Transverse colon (tissue), 4 donors: ENCODE data around the gene STRBP.

Experiments used
- POLR2A ChIP-seq: fragments of 450-650 bp; IDR thresholded peaks from one replicate; pipeline ENCODE4 v1.6.1; 2016; ENCODE audit warnings: antibody characterized with exemption, mild to moderate bottlenecking, moderate library complexity
- POLR2AphosphoS5 ChIP-seq, 3 donors: sonication (generic); formaldehyde crosslinking; IDR thresholded peaks; one replicate each; pipeline ENCODE4 v1.6.1; 2016; ENCODE audit warnings: antibody characterized with exemption in 3 of 3
- TF ChIP-seq, protein P1 (sequence below), 5 experiments: fragments of 200-600 bp in 3 of 5; fragments of 450-650 bp in 2 of 5; sonication (generic) in 3 of 5; IDR thresholded peaks; 1 replicate in 2 of 5; 2 replicates in 3 of 5; pipeline ENCODE4 v1.5.1; 2016 to 2017; ENCODE audit warnings: antibody characterized with exemption in 5 of 5, inconsistent platforms in 3 of 5, mild to moderate bottlenecking in 2 of 5, moderate library complexity in 1 of 5

DNA sequence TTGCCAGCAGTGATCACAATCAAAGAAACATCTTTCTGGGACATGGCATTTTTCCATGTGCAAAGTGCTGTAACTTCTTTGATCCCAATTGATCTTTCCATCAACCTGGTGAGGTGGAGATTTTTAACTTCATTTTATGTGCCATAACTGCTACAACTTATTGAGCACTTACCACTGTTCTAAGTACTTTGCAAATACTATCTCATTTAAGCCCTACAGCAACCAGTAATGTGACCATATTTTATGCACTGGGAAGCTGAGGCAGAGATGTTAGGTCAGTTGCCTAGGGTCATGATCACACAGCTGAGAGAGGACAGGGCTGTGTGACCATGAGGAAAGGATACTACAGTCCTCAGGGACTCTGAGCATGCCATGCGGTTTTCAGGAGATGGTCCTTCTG lies 17.9 kb upstream of the STRBP start:
- TF ChIP-seq, protein P1, sequence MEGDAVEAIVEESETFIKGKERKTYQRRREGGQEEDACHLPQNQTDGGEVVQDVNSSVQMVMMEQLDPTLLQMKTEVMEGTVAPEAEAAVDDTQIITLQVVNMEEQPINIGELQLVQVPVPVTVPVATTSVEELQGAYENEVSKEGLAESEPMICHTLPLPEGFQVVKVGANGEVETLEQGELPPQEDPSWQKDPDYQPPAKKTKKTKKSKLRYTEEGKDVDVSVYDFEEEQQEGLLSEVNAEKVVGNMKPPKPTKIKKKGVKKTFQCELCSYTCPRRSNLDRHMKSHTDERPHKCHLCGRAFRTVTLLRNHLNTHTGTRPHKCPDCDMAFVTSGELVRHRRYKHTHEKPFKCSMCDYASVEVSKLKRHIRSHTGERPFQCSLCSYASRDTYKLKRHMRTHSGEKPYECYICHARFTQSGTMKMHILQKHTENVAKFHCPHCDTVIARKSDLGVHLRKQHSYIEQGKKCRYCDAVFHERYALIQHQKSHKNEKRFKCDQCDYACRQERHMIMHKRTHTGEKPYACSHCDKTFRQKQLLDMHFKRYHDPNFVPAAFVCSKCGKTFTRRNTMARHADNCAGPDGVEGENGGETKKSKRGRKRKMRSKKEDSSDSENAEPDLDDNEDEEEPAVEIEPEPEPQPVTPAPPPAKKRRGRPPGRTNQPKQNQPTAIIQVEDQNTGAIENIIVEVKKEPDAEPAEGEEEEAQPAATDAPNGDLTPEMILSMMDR (IDR thresholded peaks at IDR 0.05) = no peak
- no peak for TF ChIP-seq POLR2AphosphoS5 (IDR thresholded peaks at IDR 0.05)
- no peak for TF ChIP-seq POLR2A
